Measurements from ENCODE around the gene SCFD1.
"Not testable (repeated sequence)": the region's sequence is repeated elsewhere in the genome, so short reads cannot be mapped to it uniquely, and the experiment has no call there.

SCFD1 gene

DNA sequence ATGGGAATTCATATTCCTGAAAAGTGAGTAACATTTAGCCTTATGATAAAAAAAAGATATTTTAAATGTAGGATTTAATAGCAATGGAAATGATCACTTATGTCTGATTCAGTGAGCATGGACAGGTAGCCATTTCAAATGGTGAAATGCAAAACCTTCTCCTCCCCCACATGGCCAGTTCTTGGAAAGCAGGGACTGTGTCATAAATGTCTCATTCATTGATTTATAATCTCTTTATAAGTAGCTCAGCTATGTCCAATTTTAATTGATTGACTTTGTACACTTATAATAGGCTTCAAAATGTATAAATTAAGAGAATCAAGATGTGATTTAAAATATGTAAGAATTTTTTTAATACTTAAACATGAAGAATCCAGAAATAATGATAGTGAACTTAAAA, 24.6 kb upstream of the SCFD1 start:
- H3K27me3 ChIP-seq (ENCODE audit: insufficient read depth, low read length, poor library complexity), result no peaks in the 10 kb centered on the region
- no peak overlapping the region for H3K27ac ChIP-seq (ENCODE audit: low read length)
- H3K4me2 ChIP-seq (ENCODE audit: insufficient read depth, low read length), result no peak overlapping the region
- DNase-seq (no peak), ATAC-seq (ENCODE audit: insufficient read depth, low read depth) (no peak)
- no peaks in the 10 kb centered on the region for H4K20me1 ChIP-seq (ENCODE audit: insufficient read depth, low read length)
- H2AFZ ChIP-seq (ENCODE audit: low read depth, low read length), result no peak overlapping the region
- no peak overlapping the region for H3K9ac ChIP-seq (ENCODE audit: low read depth, low read length)
- no peaks in the 10 kb centered on the region for H3K4me1 ChIP-seq (ENCODE audit: insufficient read depth, low read length)
- H3K4me3 ChIP-seq (ENCODE audit: low read depth in 1 of 2, low read length in 2 of 2), result no peak overlapping the region
- no peaks in the 10 kb centered on the region for H3K79me2 ChIP-seq (ENCODE audit: insufficient read depth, low read length)
- H3K36me3 ChIP-seq (ENCODE audit: insufficient read depth, low read length), result peaks cover 67% of the 10 kb centered on the region
- TF ChIP-seq, protein P1, sequence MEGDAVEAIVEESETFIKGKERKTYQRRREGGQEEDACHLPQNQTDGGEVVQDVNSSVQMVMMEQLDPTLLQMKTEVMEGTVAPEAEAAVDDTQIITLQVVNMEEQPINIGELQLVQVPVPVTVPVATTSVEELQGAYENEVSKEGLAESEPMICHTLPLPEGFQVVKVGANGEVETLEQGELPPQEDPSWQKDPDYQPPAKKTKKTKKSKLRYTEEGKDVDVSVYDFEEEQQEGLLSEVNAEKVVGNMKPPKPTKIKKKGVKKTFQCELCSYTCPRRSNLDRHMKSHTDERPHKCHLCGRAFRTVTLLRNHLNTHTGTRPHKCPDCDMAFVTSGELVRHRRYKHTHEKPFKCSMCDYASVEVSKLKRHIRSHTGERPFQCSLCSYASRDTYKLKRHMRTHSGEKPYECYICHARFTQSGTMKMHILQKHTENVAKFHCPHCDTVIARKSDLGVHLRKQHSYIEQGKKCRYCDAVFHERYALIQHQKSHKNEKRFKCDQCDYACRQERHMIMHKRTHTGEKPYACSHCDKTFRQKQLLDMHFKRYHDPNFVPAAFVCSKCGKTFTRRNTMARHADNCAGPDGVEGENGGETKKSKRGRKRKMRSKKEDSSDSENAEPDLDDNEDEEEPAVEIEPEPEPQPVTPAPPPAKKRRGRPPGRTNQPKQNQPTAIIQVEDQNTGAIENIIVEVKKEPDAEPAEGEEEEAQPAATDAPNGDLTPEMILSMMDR (IDR thresholded peaks at IDR 0.05; ENCODE audit: borderline replicate concordance, extremely low read depth, low read length, poor library complexity, severe bottlenecking), result no peak
- TF ChIP-seq EZH2 (IDR thresholded peaks at IDR 0.05; ENCODE audit: borderline replicate concordance, low read depth, low read length, severe bottlenecking), result no peak
- no peaks in the 10 kb centered on the region for H3K9me3 ChIP-seq (ENCODE audit: insufficient read depth, low read length, severe bottlenecking)

DNA sequence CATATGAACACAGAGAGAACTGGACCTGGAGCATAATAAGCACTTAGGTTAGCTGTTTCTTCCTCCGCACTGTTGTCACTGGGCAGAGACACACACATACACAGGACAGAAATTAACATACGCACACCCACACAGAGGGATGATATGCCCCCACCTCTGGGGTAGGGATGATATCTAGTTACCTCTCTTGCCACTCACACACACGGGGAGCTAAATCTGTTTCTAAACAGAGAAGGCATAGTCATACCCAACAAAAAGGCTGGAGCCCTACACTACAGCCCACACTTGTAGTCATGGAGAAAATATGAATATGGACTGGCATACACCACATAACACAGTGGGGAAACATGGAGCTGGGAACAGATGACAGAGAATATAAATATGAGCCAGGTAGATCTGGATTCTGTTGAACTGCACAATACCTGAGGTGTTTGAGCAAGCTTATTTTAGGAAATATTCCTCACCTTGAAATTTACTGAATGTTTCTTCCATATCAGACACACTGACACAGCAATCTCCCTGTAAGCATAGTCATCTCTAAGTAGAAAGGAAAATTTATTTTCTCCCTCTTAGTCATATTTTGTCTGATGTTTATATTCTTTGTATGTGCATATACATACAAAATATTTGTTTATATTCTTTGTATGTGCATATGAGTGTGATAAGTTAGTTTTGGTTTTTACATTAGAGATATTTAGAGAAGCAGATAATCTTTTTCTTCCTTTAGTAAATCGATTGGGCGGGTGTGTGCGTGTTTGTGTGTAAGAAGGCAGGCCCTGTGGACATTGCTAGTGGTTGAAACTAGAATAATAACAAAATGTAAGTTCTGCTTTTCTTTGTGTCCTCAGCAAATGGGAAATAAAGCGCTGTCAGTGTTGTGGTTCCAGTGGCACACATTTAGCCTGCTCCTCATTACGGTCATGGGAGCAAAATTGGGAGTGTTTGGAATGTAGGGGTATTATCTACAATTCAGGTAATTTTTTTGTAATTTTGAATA, 20.9 kb upstream of the SCFD1 start:
- Histone ChIP-seq H3K4me3 (ENCODE audit: low read depth in 1 of 2, low read length in 2 of 2) (no peak overlapping the region), H3K4me1 (ENCODE audit: insufficient read depth, low read length) (no peaks in the 10 kb centered on the region), H3K36me3 (ENCODE audit: insufficient read depth, low read length) (peaks cover 87% of the 10 kb centered on the region), H3K27ac (ENCODE audit: low read length) (no peak overlapping the region), H3K79me2 (ENCODE audit: insufficient read depth, low read length) (no peaks in the 10 kb centered on the region), H3K4me2 (ENCODE audit: insufficient read depth, low read length) (no peak overlapping the region), H3K9me3 (ENCODE audit: insufficient read depth, low read length, severe bottlenecking) (no peaks in the 10 kb centered on the region), H2AFZ (ENCODE audit: low read depth, low read length) (no peak overlapping the region), H4K20me1 (ENCODE audit: insufficient read depth, low read length) (no peaks in the 10 kb centered on the region), H3K27me3 (ENCODE audit: insufficient read depth, low read length, poor library complexity) (no peaks in the 10 kb centered on the region), H3K9ac (ENCODE audit: low read depth, low read length) (no peak overlapping the region)
- DNase-seq (no peak), ATAC-seq (ENCODE audit: insufficient read depth, low read depth) (no peak)
- TF ChIP-seq EZH2 (IDR thresholded peaks at IDR 0.05; ENCODE audit: borderline replicate concordance, low read depth, low read length, severe bottlenecking), result no peak
- TF ChIP-seq, protein P1 (IDR thresholded peaks at IDR 0.05; ENCODE audit: borderline replicate concordance, extremely low read depth, low read length, poor library complexity, severe bottlenecking), result no peak

DNA sequence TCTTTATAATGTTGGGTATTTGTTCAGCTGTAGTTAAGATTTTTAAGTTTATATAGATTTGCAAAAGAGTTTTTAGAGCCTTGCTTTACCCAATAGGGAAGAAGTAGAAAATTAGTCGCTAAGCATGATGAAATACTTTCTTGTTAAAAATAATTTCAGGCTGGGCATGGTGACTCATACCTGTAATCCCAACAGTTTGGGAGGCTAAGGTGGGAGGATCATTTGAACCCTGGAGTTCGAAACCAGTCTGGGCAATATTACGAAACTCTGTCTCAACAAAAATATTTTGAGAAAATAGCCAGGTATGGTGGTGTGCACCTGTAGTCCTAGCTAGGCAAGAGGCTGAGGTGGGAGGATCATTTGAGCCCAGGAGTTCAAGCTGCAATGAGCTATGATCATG, 18.7 kb upstream of the SCFD1 start:
- no peak for DNase-seq
- no peak overlapping the region for H3K9ac ChIP-seq (ENCODE audit: low read depth, low read length)
- no peak for ATAC-seq (ENCODE audit: insufficient read depth, low read depth)

DNA sequence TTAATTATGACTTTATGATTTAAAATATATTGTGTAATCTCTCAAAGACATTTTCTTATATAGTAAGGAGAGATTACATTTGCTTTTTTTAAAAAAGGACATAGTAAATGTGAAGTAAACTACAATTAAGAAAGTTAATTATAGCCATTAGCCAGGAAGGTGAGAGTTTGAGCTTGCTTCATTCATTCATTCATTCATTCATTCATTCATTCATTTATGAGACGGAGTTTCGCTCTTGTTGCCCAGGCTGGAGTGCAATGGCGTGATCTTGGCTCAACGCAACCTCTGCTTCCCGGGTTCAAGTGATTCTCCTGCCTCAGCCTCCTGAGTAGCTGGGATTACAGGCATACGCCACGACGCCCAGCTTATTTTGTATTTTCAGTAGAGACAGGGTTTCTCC, 17.4 kb upstream of the SCFD1 start:
- H4K20me1 ChIP-seq (ENCODE audit: insufficient read depth, low read length); H3K9me3 ChIP-seq (ENCODE audit: insufficient read depth, low read length, severe bottlenecking); ATAC-seq (ENCODE audit: insufficient read depth, low read depth); H3K4me2 ChIP-seq (ENCODE audit: insufficient read depth, low read length); DNase-seq; H3K27me3 ChIP-seq (ENCODE audit: insufficient read depth, low read length, poor library complexity); H3K4me3 ChIP-seq (ENCODE audit: low read depth in 1 of 2, low read length in 2 of 2); H3K9ac ChIP-seq (ENCODE audit: low read depth, low read length); H3K27ac ChIP-seq (ENCODE audit: low read length); H3K4me1 ChIP-seq (ENCODE audit: insufficient read depth, low read length); H2AFZ ChIP-seq (ENCODE audit: low read depth, low read length); H3K79me2 ChIP-seq (ENCODE audit: insufficient read depth, low read length): not testable (repeated sequence)
- H3K36me3 ChIP-seq (ENCODE audit: insufficient read depth, low read length), result peaks cover 85% of the 10 kb centered on the region

More for the DNA sequence above, 18.7 kb upstream of the SCFD1 start:
- Histone ChIP-seq H3K4me1 (ENCODE audit: insufficient read depth, low read length) (no peaks in the 10 kb centered on the region), H4K20me1 (ENCODE audit: insufficient read depth, low read length) (no peaks in the 10 kb centered on the region), H3K36me3 (ENCODE audit: insufficient read depth, low read length) (peaks cover 88% of the 10 kb centered on the region), H3K4me2 (ENCODE audit: insufficient read depth, low read length) (no peak overlapping the region), H3K9me3 (ENCODE audit: insufficient read depth, low read length, severe bottlenecking) (no peaks in the 10 kb centered on the region), H3K79me2 (ENCODE audit: insufficient read depth, low read length) (no peaks in the 10 kb centered on the region), H2AFZ (ENCODE audit: low read depth, low read length) (no peak overlapping the region), H3K4me3 (ENCODE audit: low read depth in 1 of 2, low read length in 2 of 2) (no peak overlapping the region), H3K27me3 (ENCODE audit: insufficient read depth, low read length, poor library complexity) (no peaks in the 10 kb centered on the region), H3K27ac (ENCODE audit: low read length) (no peak overlapping the region)
- TF ChIP-seq, protein P1 (IDR thresholded peaks at IDR 0.05; ENCODE audit: borderline replicate concordance, extremely low read depth, low read length, poor library complexity, severe bottlenecking), result no peak
- TF ChIP-seq EZH2 (IDR thresholded peaks at IDR 0.05; ENCODE audit: borderline replicate concordance, low read depth, low read length, severe bottlenecking), result no peak

Data from DND-41 (cell line).